IMR-90 (cell line): ENCODE data around the gene RENBP. TPM values are rescaled to one million over a fixed set of nuclear protein-coding genes. Genes with fewer than 3 reads are reported as not detected.
A peak's percentile ranks its signal among the peaks of the same experiment; 100 is the strongest.

Source experiments
- ATAC-seq: fragments of 200-7000 bp; cut with Tn5 transposase; 2 replicates; pipeline ENCODE4 v1.9.1; 2020; ENCODE audit warnings: low read depth, mild to moderate bottlenecking, moderate library complexity
- BruUV-seq: library from RNA; stranded (reverse); fragments of 400-500 nt; replicated peaks from 2 replicates; lab custom pipeline; 2021; lab: Mats Ljungman, UMichigan
- CTCF ChIA-PET: fragments of 300-600 bp; formaldehyde crosslinking; extraction: SDS; loops from one replicate; lab custom pipeline; 2021; ENCODE audit warnings: antibody characterized with exemption; lab: Yijun Ruan, JAX
- POLR2A ChIA-PET: fragments of 300-600 bp; sonication (Branson Sonifier 250); formaldehyde crosslinking; loops from one replicate; lab custom pipeline; 2022; ENCODE audit warnings: antibody characterized with exemption; ENCODE audit not compliant: unreplicated experiment; lab: Charles Lee
- DNase-seq: peaks from one replicate; pipeline ENCODE4 v3.0.0; 2013
- H2AFZ ChIP-seq: replicated peaks from 2 replicates; pipeline ENCODE3; 2013; ENCODE audit warnings: low read length, mild to moderate bottlenecking; ENCODE audit not compliant: poor library complexity
- H2AK5ac ChIP-seq: 2 replicates; pipeline ENCODE4 v1.6.1; 2013; ENCODE audit warnings: low read depth, low read length, inconsistent platforms
- H2AK9ac ChIP-seq: replicated peaks from 2 replicates; pipeline ENCODE3; 2013; ENCODE audit warnings: mild to moderate bottlenecking, low read depth, low read length, moderate library complexity; ENCODE audit not compliant: poor library complexity
- H2BK120ac ChIP-seq: 2 replicates; pipeline ENCODE4 v1.6.1; 2013; ENCODE audit warnings: low read depth, low read length, inconsistent platforms
- H2BK15ac ChIP-seq: 3 replicates; pipeline ENCODE4 v1.6.1; 2013; ENCODE audit warnings: low read depth, low read length, inconsistent platforms
- H2BK20ac ChIP-seq: 2 replicates; pipeline ENCODE4 v1.6.1; 2013; ENCODE audit warnings: low read depth, mild to moderate bottlenecking, inconsistent platforms, low read length, moderate library complexity
- H2BK5ac ChIP-seq: 2 replicates; pipeline ENCODE4 v1.6.1; 2013; ENCODE audit warnings: mild to moderate bottlenecking, low read depth, low read length, inconsistent platforms; ENCODE audit not compliant: poor library complexity, severe bottlenecking
- H3K14ac ChIP-seq: replicated peaks from 2 replicates; pipeline ENCODE4 v1.6.1; 2013; ENCODE audit warnings: low read depth, low read length, inconsistent platforms
- H3K18ac ChIP-seq: 2 replicates; pipeline ENCODE4 v1.6.1; 2013; ENCODE audit warnings: low read depth, low read length, control low read depth
- H3K23ac ChIP-seq: 2 replicates; pipeline ENCODE4 v1.6.1; 2013; ENCODE audit warnings: low read depth, low read length, inconsistent platforms
- H3K27ac ChIP-seq: 2 replicates; pipeline ENCODE4 v1.5.1; 2013; ENCODE audit warnings: mild to moderate bottlenecking, control low read depth, low read length; ENCODE audit not compliant: insufficient read depth
- H3K27me3 ChIP-seq: 2 replicates; pipeline ENCODE4 v1.6.1; 2013; ENCODE audit warnings: low read length; ENCODE audit not compliant: control insufficient read depth, insufficient read depth
- H3K36me3 ChIP-seq: 2 replicates; pipeline ENCODE4 v1.6.1; 2013; ENCODE audit warnings: low read length, mixed read lengths; ENCODE audit not compliant: control insufficient read depth, insufficient read depth
- H3K4ac ChIP-seq: 2 replicates; pipeline ENCODE4 v1.6.1; 2013; ENCODE audit warnings: low read depth, low read length, inconsistent platforms
- H3K4me1 ChIP-seq: 2 replicates; pipeline ENCODE4 v1.6.1; 2013; ENCODE audit warnings: low read length, mixed read lengths; ENCODE audit not compliant: control insufficient read depth, insufficient read depth
- H3K4me2 ChIP-seq: 2 replicates; pipeline ENCODE4 v1.6.1; 2013; ENCODE audit warnings: low read depth, mild to moderate bottlenecking, control low read depth, low read length, moderate library complexity
- H3K4me3 ChIP-seq: 2 replicates; pipeline ENCODE4 v1.5.1; 2013; ENCODE audit warnings: low read depth, mild to moderate bottlenecking, control low read depth, low read length, moderate library complexity; ENCODE audit not compliant: insufficient read depth
- H3K56ac ChIP-seq: 2 replicates; pipeline ENCODE4 v1.6.1; 2013; ENCODE audit warnings: low read length, inconsistent platforms; ENCODE audit not compliant: insufficient read depth; ENCODE audit errors: extremely low read depth
- H3K79me1 ChIP-seq, 2 experiments: 2 replicates each; pipeline ENCODE4 v1.6.1; 2013; ENCODE audit warnings: low read length in 2 of 2, inconsistent platforms in 1 of 2, low read depth in 1 of 2
- H3K9ac ChIP-seq: 2 replicates; pipeline ENCODE4 v1.6.1; 2013; ENCODE audit warnings: low read depth, low read length, control low read depth
- H3K9me1 ChIP-seq: 2 replicates; pipeline ENCODE4 v1.6.1; 2013; ENCODE audit warnings: low read length, inconsistent platforms; ENCODE audit not compliant: insufficient read depth
- H3K9me3 ChIP-seq: 2 replicates; pipeline ENCODE4 v1.6.1; 2013; ENCODE audit warnings: low read length; ENCODE audit not compliant: control insufficient read depth, insufficient read depth
- H4K20me1 ChIP-seq: 2 replicates; pipeline ENCODE4 v1.6.1; 2013; ENCODE audit warnings: low read length, inconsistent platforms; ENCODE audit not compliant: insufficient read depth
- H4K5ac ChIP-seq: 2 replicates; pipeline ENCODE4 v1.6.1; 2013; ENCODE audit warnings: mild to moderate bottlenecking, low read depth, low read length, control low read depth
- H4K8ac ChIP-seq, 2 experiments: 2 replicates each; pipeline ENCODE4 v1.6.1; 2013; ENCODE audit warnings: low read depth in 2 of 2, low read length in 2 of 2, control low read depth in 1 of 2, inconsistent platforms in 1 of 2
- H4K91ac ChIP-seq: 2 replicates; pipeline ENCODE4 v1.6.1; 2013; ENCODE audit warnings: low read depth, low read length, inconsistent platforms; ENCODE audit not compliant: insufficient read depth
- BHLHE40 ChIP-seq: fragments of 150-350 bp; IDR thresholded peaks from 2 replicates; pipeline ENCODE4 v1.6.1; 2016; ENCODE audit warnings: mild to moderate bottlenecking, low read depth, low read length
- CHD1 ChIP-seq: IDR thresholded peaks from 2 replicates; pipeline ENCODE4 v1.6.1; 2012; ENCODE audit warnings: low read depth, low read length, improper control_type of control experiment
- POLR2A ChIP-seq: IDR thresholded peaks from 2 replicates; pipeline ENCODE4 v1.6.1; 2012; ENCODE audit warnings: mild to moderate bottlenecking, low read depth, low read length
- WGBS, 2 experiments: methylation state at CpG; one replicate each; pipeline versions ENCODE4 v1.1.5 to v1.1.7; 2013; ENCODE audit warnings: missing lambda C conversion rate in 2 of 2; ENCODE audit not compliant: insufficient read length in 1 of 2; ENCODE audit errors: extremely low coverage in 2 of 2; 5-methylcytosine and 5-hydroxymethylcytosine counted together
- dilution Hi-C: fragments of 300-500 bp; cut with HindIII; formaldehyde crosslinking; loops from one replicate; pipeline ENCODE4 v1.14.3; 2018; ENCODE audit warnings: low sequenced_read_pairs; ENCODE audit not compliant: unreplicated experiment
- in situ Hi-C: fragments of 300-500 bp; cut with MboI; formaldehyde crosslinking; loops from 3 replicates; pipeline ENCODE4 v1.14.3; 2019; ENCODE audit warnings: low sequenced_read_pairs, inconsistent platforms, mixed read lengths
- intact Hi-C: fragments of 100-400 bp; cut with micrococcal nuclease; formaldehyde crosslinking; loops from 2 replicates; pipeline ENCODE4 v1.10.0; 2022
- polyA plus RNA-seq, 3 experiments: library from polyadenylated mRNA; depleted of rRNA; stranded (reverse); fragments of >200 nt; gene quantifications; 2 replicates each; pipeline ENCODE4 v1.2.3, GENCODE V29; 2012; ENCODE audit warnings: low replicate concordance in 1 of 3
- total RNA-seq: library from RNA; depleted of rRNA; stranded (reverse); fragments of >200 nt; gene quantifications from 2 replicates; pipeline ENCODE4 v1.2.3, GENCODE V29; 2012
- TF ChIP-seq, protein P1 (sequence below): fragments of 150-350 bp; IDR thresholded peaks from 2 replicates; pipeline ENCODE4 v1.6.1; 2016; ENCODE audit warnings: low read depth, mild to moderate bottlenecking, low read length, moderate library complexity, borderline replicate concordance

Gene RENBP
- total and polyA plus RNA-seq, 2 of the 4 experiments (the other 2 are of a cell fraction): 0.15 to 0.18 TPM

DNA sequence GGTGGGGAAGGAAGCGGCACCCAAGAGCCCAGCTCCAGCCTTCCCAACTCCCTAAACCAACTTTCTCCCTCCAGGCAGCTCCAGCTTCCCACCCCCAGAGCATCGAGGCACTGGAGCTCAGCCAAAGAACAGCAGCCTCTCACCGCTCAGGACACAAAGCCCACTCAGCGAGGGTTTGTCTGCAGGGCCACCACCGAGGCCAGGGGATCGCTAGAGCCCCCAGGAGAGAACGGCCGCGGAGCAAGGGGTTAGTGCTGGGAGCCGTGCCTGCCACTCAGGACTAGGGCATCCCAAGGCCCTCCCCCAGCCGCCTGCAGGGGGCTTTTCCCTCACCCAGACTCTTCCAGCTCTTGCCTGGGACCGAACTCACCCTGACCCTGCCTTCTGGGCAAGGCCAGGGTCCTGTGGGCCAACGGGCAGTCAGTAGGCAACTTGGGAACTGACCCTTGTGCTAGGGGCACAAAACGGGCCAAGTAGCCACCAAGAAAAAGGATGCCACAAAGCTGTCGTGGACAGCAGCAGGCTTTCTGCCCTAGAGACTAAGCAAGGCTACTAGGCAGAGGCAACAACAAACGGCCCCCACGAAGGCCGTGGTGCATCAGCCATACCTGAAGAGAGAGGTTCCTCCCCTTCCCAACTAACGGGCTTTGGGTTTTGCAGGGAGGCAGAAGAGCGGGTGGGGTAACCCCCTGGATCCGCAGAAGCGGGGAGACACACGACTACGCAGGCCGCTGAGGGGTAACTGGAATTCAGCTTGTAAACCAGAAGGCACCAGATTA is 24.9 kb upstream of the RENBP start:
- in situ Hi-C loops: loop anchor here (10.0 kb wide), 1 partner anchor 205 kb away; the partner anchor contains the start of gene PLXNB3
- no peak for DNase-seq

More for the DNA sequence above, 24.9 kb upstream of the RENBP start:
- Histone ChIP-seq H3K9me3 (no peaks in the 10 kb centered on the region), H2BK15ac (no peak overlapping the region), H2BK120ac (no peak overlapping the region), H2BK20ac (no peak overlapping the region), H3K79me1 (peaks cover 8 to 27% of the 10 kb centered on the region in 2 experiments; a peak in 2 of 4 replicates), H3K9ac (peak overlapping the region; percentile 93), H3K36me3 (peaks cover under 1% of the 10 kb centered on the region; the same call in 1 of the 2 replicates), H4K91ac (peak overlapping the region; percentile 60; the same call in 1 of the 2 replicates), H2AK9ac (peak overlapping the region; percentile 81), H3K9me1 (peaks cover 12% of the 10 kb centered on the region; the same call in 1 of the 2 replicates), H3K27ac (peak overlapping the region; percentile 100), H3K56ac (no peak overlapping the region), H3K27me3 (no peaks in the 10 kb centered on the region), H4K8ac (no peak overlapping the region), H3K4me3 (peak overlapping the region; percentile 96), H3K4ac (peak overlapping the region; percentile 3; the same call in 1 of the 2 replicates), H2AFZ (peak overlapping the region; percentile 14), H4K5ac (no peak overlapping the region), H2BK5ac (peak overlapping the region; percentile 60), H3K23ac (peak overlapping the region; percentile 65), H3K14ac (peak overlapping the region; percentile 31; the same call in 1 of the 2 replicates), H3K4me1 (peaks cover 22% of the 10 kb centered on the region), H2AK5ac (no peak overlapping the region; the same call in none of the 2 replicates), H3K4me2 (peak overlapping the region; percentile 81), H3K18ac (no peak overlapping the region), H4K20me1 (peaks cover 65% of the 10 kb centered on the region)
- no TSS peak for BruUV-seq
- ChIA-PET POLR2A (no interaction called here), CTCF (no interaction called here)
- no peak for ATAC-seq
- WGBS, 2 experiments: 33% methylated on average over 8 of the region's 25 CpGs; no CpG with 5 or more reads in 1 of the 2 experiments
- intact Hi-C loops (no loop called here), dilution Hi-C loops (no loop called here)
- TF ChIP-seq BHLHE40 (no peak), POLR2A (no peak), CHD1 (no peak)
- TF ChIP-seq, protein P1, sequence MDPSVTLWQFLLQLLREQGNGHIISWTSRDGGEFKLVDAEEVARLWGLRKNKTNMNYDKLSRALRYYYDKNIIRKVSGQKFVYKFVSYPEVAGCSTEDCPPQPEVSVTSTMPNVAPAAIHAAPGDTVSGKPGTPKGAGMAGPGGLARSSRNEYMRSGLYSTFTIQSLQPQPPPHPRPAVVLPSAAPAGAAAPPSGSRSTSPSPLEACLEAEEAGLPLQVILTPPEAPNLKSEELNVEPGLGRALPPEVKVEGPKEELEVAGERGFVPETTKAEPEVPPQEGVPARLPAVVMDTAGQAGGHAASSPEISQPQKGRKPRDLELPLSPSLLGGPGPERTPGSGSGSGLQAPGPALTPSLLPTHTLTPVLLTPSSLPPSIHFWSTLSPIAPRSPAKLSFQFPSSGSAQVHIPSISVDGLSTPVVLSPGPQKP: no peak
